Stomach (tissue), 9 donors: ENCODE results near the gene C4orf54. TPM values are rescaled to one million over a fixed set of nuclear protein-coding genes. Genes with fewer than 3 reads are reported as not detected.

Experiments used
- DNase-seq, 2 donors: peaks; one replicate each; pipeline versions ENCODE4 v3.0.0 to v3.0.0-alpha.2; 2013 to 2019
- H3K27ac ChIP-seq, 5 donors: fragments of 200-600 bp in 4 of 5; sonication (generic) in 4 of 5; one replicate each; pipeline ENCODE4 v1.5.1; 2013 to 2019; ENCODE audit warnings: mild to moderate bottlenecking in 1 of 5, moderate library complexity in 1 of 5
- H3K27me3 ChIP-seq, 3 donors: fragments of 200-600 bp; sonication (generic); one replicate each; pipeline ENCODE4 v1.5.1; 2017 to 2019; ENCODE audit warnings: mixed run types in 1 of 3
- H3K36me3 ChIP-seq, 4 donors: fragments of 200-600 bp; sonication (generic); 1 replicate in 3 of 4; 2 replicates in 1 of 4; pipeline ENCODE4 v1.5.1; 2016 to 2019
- H3K4me1 ChIP-seq, 4 donors: fragments of 200-600 bp; sonication (generic); one replicate each; pipeline ENCODE4 v1.5.1; 2016 to 2019
- H3K4me3 ChIP-seq, 4 donors: fragments of 200-600 bp; sonication (generic) in 3 of 4; one replicate each; pipeline ENCODE4 v1.5.1; 2016 to 2019; ENCODE audit warnings: mild to moderate bottlenecking in 1 of 4
- H3K9me3 ChIP-seq, 4 donors: fragments of 200-600 bp; sonication (generic); one replicate each; pipeline ENCODE4 v1.5.1; 2016 to 2019
- EP300 ChIP-seq: sonication (generic); formaldehyde crosslinking; IDR thresholded peaks from one replicate; pipeline ENCODE4 v1.6.1; 2017; ENCODE audit warnings: antibody characterized with exemption
- POLR2A ChIP-seq, 4 donors: fragments of 450-650 bp; IDR thresholded peaks; one replicate each; pipeline ENCODE4 v1.6.1; 2016; ENCODE audit warnings: antibody characterized with exemption in 4 of 4, control low read depth in 2 of 4, mild to moderate bottlenecking in 1 of 4, moderate library complexity in 1 of 4
- POLR2AphosphoS5 ChIP-seq, 3 donors: sonication (generic); formaldehyde crosslinking; IDR thresholded peaks; one replicate each; pipeline ENCODE4 v1.6.1; 2016; ENCODE audit warnings: antibody characterized with exemption in 3 of 3
- WGBS, 5 donors: extraction: QIAGEN DNeasy Blood & Tissue Kit in 3 of 5; methylation state at CpG; one replicate each; pipeline versions ENCODE4 v1.1.5 to v1.1.7; 2013 to 2018; 5-methylcytosine and 5-hydroxymethylcytosine counted together
- intact Hi-C: fragments of 100-400 bp; cut with DNase I; formaldehyde crosslinking; loops from one replicate; pipeline ENCODE4 v1.15.1; 2023; ENCODE audit warnings: low total_unique reads
- polyA plus RNA-seq, 3 donors: library from polyadenylated mRNA; stranded (reverse); fragments of 200-250 nt; gene quantifications; one replicate each; pipeline ENCODE4 v1.2.3, GENCODE V29; 2013
- total RNA-seq, 5 donors: library from RNA; depleted of rRNA; stranded (reverse); fragments of >200 nt; gene quantifications; one replicate each; pipeline versions ENCODE4 v1.1.0 to v1.2.3, GENCODE V29; 2014 to 2016
- TF ChIP-seq, protein P1 (sequence below), 7 experiments: fragments of 450-650 bp in 4 of 7; fragments of 200-600 bp in 3 of 7; sonication (generic) in 3 of 7; IDR thresholded peaks; one replicate each; pipeline ENCODE4 v1.5.1; 2016 to 2019; ENCODE audit warnings: antibody characterized with exemption in 7 of 7, control low read depth in 2 of 7, mild to moderate bottlenecking in 1 of 7
- donor health status: healthy with polysubstance abuse.
- donor health status: Bipolar disorder and iron deficiency.
- donor health status: healthy.

The C4orf54 gene
- total and polyA plus RNA-seq, 8 donors, result under 0.01 to 0.15 TPM; not detected in 6

GRCh38 chr4:99612281-99612680, 45.3 kb downstream of the C4orf54 start:
- TF ChIP-seq POLR2AphosphoS5 (IDR thresholded peaks at IDR 0.05), result no peak
- TF ChIP-seq POLR2A (IDR thresholded peaks at IDR 0.05), result no peak
- no peak for TF ChIP-seq EP300
- TF ChIP-seq, protein P1, sequence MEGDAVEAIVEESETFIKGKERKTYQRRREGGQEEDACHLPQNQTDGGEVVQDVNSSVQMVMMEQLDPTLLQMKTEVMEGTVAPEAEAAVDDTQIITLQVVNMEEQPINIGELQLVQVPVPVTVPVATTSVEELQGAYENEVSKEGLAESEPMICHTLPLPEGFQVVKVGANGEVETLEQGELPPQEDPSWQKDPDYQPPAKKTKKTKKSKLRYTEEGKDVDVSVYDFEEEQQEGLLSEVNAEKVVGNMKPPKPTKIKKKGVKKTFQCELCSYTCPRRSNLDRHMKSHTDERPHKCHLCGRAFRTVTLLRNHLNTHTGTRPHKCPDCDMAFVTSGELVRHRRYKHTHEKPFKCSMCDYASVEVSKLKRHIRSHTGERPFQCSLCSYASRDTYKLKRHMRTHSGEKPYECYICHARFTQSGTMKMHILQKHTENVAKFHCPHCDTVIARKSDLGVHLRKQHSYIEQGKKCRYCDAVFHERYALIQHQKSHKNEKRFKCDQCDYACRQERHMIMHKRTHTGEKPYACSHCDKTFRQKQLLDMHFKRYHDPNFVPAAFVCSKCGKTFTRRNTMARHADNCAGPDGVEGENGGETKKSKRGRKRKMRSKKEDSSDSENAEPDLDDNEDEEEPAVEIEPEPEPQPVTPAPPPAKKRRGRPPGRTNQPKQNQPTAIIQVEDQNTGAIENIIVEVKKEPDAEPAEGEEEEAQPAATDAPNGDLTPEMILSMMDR (IDR thresholded peaks at IDR 0.05), result no peak
- Histone ChIP-seq H3K36me3 (no peaks in the 10 kb centered on the region), H3K4me3 (no peak overlapping the region), H3K9me3 (no peaks in the 10 kb centered on the region), H3K4me1 (peaks cover 0 to 5% (median 0%) of the 10 kb centered on the region in 4 donors), H3K27ac (no peak overlapping the region), H3K27me3 (no peaks in the 10 kb centered on the region)
- intact Hi-C loops, result no loop called here
- DNase-seq, result no peak
- 69 to 89% (median 81%) methylated on average over 3 of the region's 3 CpGs for WGBS, 5 donors

DNA sequence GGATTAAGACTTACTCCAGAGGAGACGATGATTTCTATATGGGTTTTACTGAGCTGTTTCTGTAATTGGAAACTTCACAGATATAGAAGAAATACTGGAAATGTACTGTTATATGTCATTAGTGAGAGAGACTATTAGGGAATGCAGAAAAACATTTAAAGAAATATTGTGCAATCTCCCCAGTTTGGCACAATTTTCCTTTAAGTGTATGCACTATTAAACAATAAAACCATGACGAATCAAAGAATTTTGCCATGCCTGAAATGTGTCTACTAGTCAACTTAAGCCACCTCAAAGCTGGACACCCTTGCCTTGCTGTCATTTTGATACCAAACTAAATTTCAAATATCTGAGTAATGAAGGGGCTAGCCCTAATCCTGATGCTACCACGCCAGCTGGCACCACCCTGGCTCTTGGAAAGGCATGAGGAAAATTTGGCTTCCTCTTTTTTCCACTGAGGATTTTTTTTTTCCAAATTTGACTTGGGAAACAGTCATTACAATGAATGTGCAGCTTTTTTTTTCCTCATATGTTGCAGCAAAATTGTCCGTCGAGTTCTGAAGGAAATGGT, 46.9 kb downstream of the C4orf54 start:
- no peak overlapping the region for H3K4me3 ChIP-seq
- intact Hi-C loops, result no loop called here
- H3K9me3 ChIP-seq, result no peaks in the 10 kb centered on the region
- H3K27me3 ChIP-seq, result no peaks in the 10 kb centered on the region
- H3K27ac ChIP-seq, result no peak overlapping the region
- DNase-seq, result no peak
- WGBS, 5 donors, result 63 to 85% (median 81%) methylated on average over 5 of the region's 5 CpGs
- TF ChIP-seq, protein P1 (IDR thresholded peaks at IDR 0.05), result no peak
- TF ChIP-seq EP300 (no peak), POLR2AphosphoS5 (IDR thresholded peaks at IDR 0.05) (no peak), POLR2A (IDR thresholded peaks at IDR 0.05) (no peak)
- no peaks in the 10 kb centered on the region for H3K36me3 ChIP-seq
- H3K4me1 ChIP-seq, result peaks cover 0 to 5% (median 0%) of the 10 kb centered on the region in 4 donors

DNA sequence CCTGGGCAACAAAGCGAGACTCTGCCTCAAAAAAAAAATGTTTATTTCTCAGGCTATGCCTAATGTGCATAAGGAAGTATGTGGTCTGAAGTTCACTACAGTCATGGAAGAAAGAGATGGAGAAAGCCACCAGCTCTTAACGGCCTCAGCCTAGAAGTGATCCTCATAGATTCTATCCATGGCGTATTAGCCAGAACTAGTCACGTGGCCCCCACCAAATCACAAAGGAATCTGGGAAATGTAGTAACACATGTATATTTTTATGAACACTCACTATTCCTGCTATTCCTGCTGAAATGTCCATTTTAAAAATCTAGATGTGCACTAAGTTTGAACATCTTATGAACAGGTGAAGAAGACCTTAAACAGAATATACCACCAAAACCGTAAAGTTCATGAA, 49.2 kb downstream of the C4orf54 start:
- intact Hi-C loops, result no loop called here
- Histone ChIP-seq H3K9me3 (no peaks in the 10 kb centered on the region), H3K27ac (no peak overlapping the region), H3K27me3 (no peaks in the 10 kb centered on the region), H3K36me3 (no peaks in the 10 kb centered on the region), H3K4me1 (peaks cover 0 to 5% (median 0%) of the 10 kb centered on the region in 4 donors), H3K4me3 (no peak overlapping the region)
- WGBS, 5 donors, result 89 to 95% (median 93%) methylated on average over 5 of the region's 5 CpGs
- TF ChIP-seq, protein P1 (IDR thresholded peaks at IDR 0.05), result no peak
- TF ChIP-seq EP300 (no peak), POLR2AphosphoS5 (IDR thresholded peaks at IDR 0.05) (no peak), POLR2A (IDR thresholded peaks at IDR 0.05) (no peak)
- DNase-seq, result no peak

Other genes with a start within 250 kb of the C4orf54 start
- gene ADH7, start 222.5 kb downstream of the C4orf54 start, total RNA-seq, result 10 to 100 TPM in 1 of 5 donors, 1 to 10 TPM in 3, not detected in 1; 1.3 to 20.6 (median 4.4) TPM
- 10 to 100 TPM in 2 of 3 donors, 1 to 10 TPM in 1; 1.2 to 84.2 (median 62.2) TPM for gene ADH7, start 222.5 kb downstream of the C4orf54 start, polyA plus RNA-seq
- not detected for gene C4orf17, start 146.8 kb downstream of the C4orf54 start, total RNA-seq
- gene C4orf17, start 146.8 kb downstream of the C4orf54 start, polyA plus RNA-seq, result not detected
- 10 to 100 TPM in 1 of 5 donors, 1 to 10 TPM in 3, not detected in 1; 1.3 to 60.7 (median 5.4) TPM for gene TRMT10A, start 93.8 kb downstream of the C4orf54 start, total RNA-seq
- gene TRMT10A, start 93.8 kb downstream of the C4orf54 start, polyA plus RNA-seq, result 1 to 10 TPM; 3.9 to 5.2 (median 4.2) TPM
- gene MTTP, start 83.0 kb downstream of the C4orf54 start, total RNA-seq, result 10 to 100 TPM in 1 of 5 donors, under 1 TPM in 1, not detected in 3; 0.89 to 39.1 TPM
- under 1 TPM in 2 of 3 donors, not detected in 1; 0.05 to 0.12 TPM for gene MTTP, start 83.0 kb downstream of the C4orf54 start, polyA plus RNA-seq
- gene DAPP1, start 159.0 kb upstream of the C4orf54 start, total RNA-seq, result 10 to 100 TPM in 3 of 5 donors, 1 to 10 TPM in 1, under 1 TPM in 1; 0.45 to 72.4 (median 13.4) TPM
- 1 to 10 TPM; 1.6 to 8.2 (median 7.2) TPM for gene DAPP1, start 159.0 kb upstream of the C4orf54 start, polyA plus RNA-seq
- gene LAMTOR3, start 236.6 kb upstream of the C4orf54 start, total RNA-seq, result 10 to 100 TPM in 3 of 5 donors, 1 to 10 TPM in 2; 1.7 to 48.7 (median 10.7) TPM
- gene LAMTOR3, start 236.6 kb upstream of the C4orf54 start, polyA plus RNA-seq, result 10 to 100 TPM; 52.0 to 88.4 (median 60.8) TPM